K562 (cell line): ENCODE results near the gene IFT81. TPM values are rescaled to one million over a fixed set of nuclear protein-coding genes. Genes with fewer than 3 reads are reported as not detected.

Experiments
- ATAC-seq: fragments of 200-7000 bp; cut with Tn5 transposase; 3 replicates; pipeline ENCODE4 v1.9.1; 2020; ENCODE audit warnings: moderate library complexity
- BruUV-seq: library from RNA; stranded (reverse); fragments of 400-500 nt; replicated peaks from 2 replicates; lab custom pipeline; 2021; lab: Mats Ljungman, UMichigan
- CTCF ChIA-PET: fragments of 300-600 bp; formaldehyde crosslinking; extraction: SDS; loops from one replicate; lab custom pipeline; 2021; ENCODE audit warnings: low intra/inter-chr PET ratio; lab: Yijun Ruan, JAX
- POLR2A ChIA-PET: fragments of 300-600, 350-650 bp; sonication (Branson Sonifier 250); formaldehyde crosslinking; extraction: SDS; loops from one replicate; lab custom pipeline; 2021; ENCODE audit warnings: antibody characterized with exemption, inconsistent platforms; lab: Yijun Ruan, JAX
- DNase-seq, 4 experiments: peaks; one replicate each; pipeline versions ENCODE4 v3.0.0 to v3.0.0-alpha.2; 2011 to 2018; ENCODE audit warnings: low spot score in 3 of 4, mixed read lengths in 3 of 4; ENCODE audit errors: extremely low read depth in 1 of 4
- FAIRE-seq: peaks from 2 replicates; lab custom pipeline; 2011; peaks lifted over from hg19 to GRCh38; lab: Jason Lieb, UNC
- H2AFZ ChIP-seq: 2 replicates; pipeline ENCODE4 v1.6.0; 2011; ENCODE audit warnings: low read depth, low read length, control low read depth, inconsistent platforms
- H3K27ac ChIP-seq: fragments of 200-600 bp; 3 replicates; pipeline ENCODE4 v1.8.0; 2011; ENCODE audit warnings: low read depth, mild to moderate bottlenecking, control low read depth, inconsistent platforms, low read length, moderate library complexity, mixed read lengths; ENCODE audit errors: extremely low read depth
- H3K27me3 ChIP-seq, 2 experiments: fragments of 300-600 bp in 1 of 2; 2 replicates in 1 of 2; 3 replicates in 1 of 2; pipeline versions ENCODE4 v1.6.0 to v1.8.0; 2011; ENCODE audit warnings: inconsistent platforms in 2 of 2, low read length in 2 of 2, mild to moderate bottlenecking in 1 of 2, mixed read lengths in 1 of 2, moderate library complexity in 1 of 2; ENCODE audit not compliant: control insufficient read depth in 2 of 2, insufficient read depth in 2 of 2
- H3K36me3 ChIP-seq: fragments of 300-600 bp; 3 replicates; pipeline ENCODE4 v1.8.0; 2011; ENCODE audit warnings: mild to moderate bottlenecking, low read length, inconsistent platforms; ENCODE audit not compliant: control insufficient read depth, insufficient read depth
- H3K4me1 ChIP-seq, 2 experiments: fragments of 200-600 bp in 1 of 2; replicated peaks in 1 of 2; 2 replicates in 1 of 2; 3 replicates in 1 of 2; pipeline versions ENCODE4 v1.5.1 to v1.8.0; 2011; ENCODE audit warnings: inconsistent platforms in 2 of 2, low read length in 2 of 2, mild to moderate bottlenecking in 1 of 2, mixed read lengths in 1 of 2, moderate library complexity in 1 of 2; ENCODE audit not compliant: control insufficient read depth in 2 of 2, insufficient read depth in 2 of 2
- H3K4me2 ChIP-seq: 2 replicates; pipeline ENCODE4 v1.6.1; 2011; ENCODE audit warnings: low read length, control low read depth, inconsistent platforms, mixed read lengths; ENCODE audit not compliant: insufficient read depth
- H3K4me3 ChIP-seq: fragments of 200-600 bp; sonication (generic), shearing (Covaris generic); 2 replicates; pipeline ENCODE4 v1.5.1; 2016; ENCODE audit warnings: control low read depth, inconsistent platforms
- H3K79me2 ChIP-seq: fragments of 200-600 bp; 3 replicates; pipeline ENCODE4 v1.8.0; 2011; ENCODE audit warnings: low read length, inconsistent platforms; ENCODE audit not compliant: control insufficient read depth, insufficient read depth
- H3K9ac ChIP-seq, 2 experiments: 2 replicates each; pipeline versions ENCODE4 v1.6.0 to v1.6.1; 2011; ENCODE audit warnings: low read depth in 2 of 2, low read length in 2 of 2, control low read depth in 1 of 2, inconsistent platforms in 1 of 2, mild to moderate bottlenecking in 1 of 2, mixed read lengths in 1 of 2; ENCODE audit not compliant: insufficient read depth in 1 of 2
- H3K9me1 ChIP-seq: one replicate; pipeline ENCODE4 v1.6.0; 2011; ENCODE audit warnings: inconsistent platforms, mild to moderate bottlenecking, low read length, moderate library complexity; ENCODE audit not compliant: control insufficient read depth, insufficient read depth
- H3K9me3 ChIP-seq: replicated peaks from 2 replicates; pipeline ENCODE4 v1.5.1; 2011; ENCODE audit warnings: low read depth, low read length, inconsistent platforms; ENCODE audit not compliant: control insufficient read depth, insufficient read depth
- H4K20me1 ChIP-seq: replicated peaks from 2 replicates; pipeline ENCODE4 v1.6.1; 2011; ENCODE audit warnings: low read length, inconsistent platforms, mixed read lengths; ENCODE audit not compliant: control insufficient read depth, insufficient read depth
- ATF7 ChIP-seq: fragments of 450-650 bp; IDR thresholded peaks from 2 replicates; pipeline ENCODE4 v1.7.1; 2014; ENCODE audit warnings: mild to moderate bottlenecking, moderate library complexity
- CBX5 ChIP-seq: IDR thresholded peaks from 2 replicates; pipeline ENCODE4 v1.6.1; 2014; ENCODE audit warnings: low read depth, borderline replicate concordance
- GTF2E2 ChIP-seq: fragments of 200-800 bp; sonication (Bioruptor generic); IDR thresholded peaks from 2 replicates; pipeline ENCODE4 v1.6.1; 2016; ENCODE audit warnings: missing genetic modification characterization, missing compliant biosample characterization
- HMGN3 ChIP-seq: IDR thresholded peaks from 2 replicates; pipeline ENCODE4 v1.6.1; 2011; ENCODE audit warnings: borderline replicate concordance, low read depth, mild to moderate bottlenecking, mixed read lengths, low read length; ENCODE audit not compliant: insufficient read length; ENCODE audit errors: extremely low read depth
- MTF1 ChIP-seq: fragments of 250-450 bp; sonication (Bioruptor Pico); IDR thresholded peaks from 2 replicates; pipeline ENCODE4 v1.9.0; 2021; ENCODE audit warnings: moderate library complexity, mild to moderate bottlenecking, inconsistent platforms, borderline replicate concordance
- NFE2L1 ChIP-seq: fragments of 450-650 bp; IDR thresholded peaks from 2 replicates; pipeline ENCODE4 v1.6.1; 2016; ENCODE audit warnings: missing genetic modification characterization, low read depth, mild to moderate bottlenecking, missing compliant biosample characterization, moderate library complexity, borderline replicate concordance
- PCBP1 ChIP-seq: fragments of 200-400 bp; formaldehyde crosslinking; IDR thresholded peaks from 2 replicates; pipeline ENCODE4 v1.6.1; 2018; ENCODE audit warnings: mild to moderate bottlenecking, low read depth, low read length; ENCODE audit not compliant: poor library complexity, severe bottlenecking
- PML ChIP-seq: IDR thresholded peaks from 2 replicates; pipeline ENCODE4 v1.6.1; 2012; ENCODE audit warnings: low read length, inconsistent platforms
- RB1 ChIP-seq: fragments of 450-650 bp; IDR thresholded peaks from 2 replicates; pipeline ENCODE4 v1.6.1; 2017; ENCODE audit warnings: low read depth, mild to moderate bottlenecking
- RHOXF2B ChIP-seq: fragments of 250-450 bp; sonication (Bioruptor Pico); conservative IDR thresholded peaks from 2 replicates; pipeline ENCODE4 v1.5.1; 2021
- SPI1 ChIP-seq: IDR thresholded peaks from 2 replicates; pipeline ENCODE4 v1.6.1; 2011; ENCODE audit warnings: low read depth, low read length, control low read depth, borderline replicate concordance
- SRSF7 ChIP-seq: fragments of 200-400 bp; formaldehyde crosslinking; optimal IDR thresholded peaks from 2 replicates; pipeline ENCODE3; 2017; ENCODE audit warnings: mild to moderate bottlenecking, low read depth, low read length
- WGBS: fragments of 100-300 bp; shearing (Covaris generic); methylation state at CpG from one replicate; pipeline ENCODE4 v1.1.6; 2016; ENCODE audit warnings: low coverage, mixed read lengths; ENCODE audit not compliant: insufficient coverage; ENCODE audit errors: missing lambda C conversion rate; 5-methylcytosine and 5-hydroxymethylcytosine counted together
- in situ Hi-C: fragments of 300-500 bp; cut with MboI; formaldehyde crosslinking; loops from 4 replicates; pipeline ENCODE4 v1.15.0; 2018; ENCODE audit warnings: inconsistent platforms, mixed read lengths
- intact Hi-C: fragments of 100-400 bp; cut with micrococcal nuclease; formaldehyde crosslinking; loops from 2 replicates; pipeline ENCODE4 v1.14.2; 2022
- polyA plus RNA-seq, 8 experiments: library from polyadenylated mRNA; depleted of rRNA in 4 of 8; stranded (reverse) in 5 of 8; unstranded in 3 of 8; fragments of >200 nt; fragmentation: Nextera tagmentation in 2 of 8; fragmentation: Illumina TruSeq in 1 of 8; extraction: Ambion mirVana in 2 of 8; extraction: Trizol in 1 of 8; gene quantifications; 2 replicates each; pipeline versions ENCODE4 v1.2.1 to v1.2.3, GENCODE V29; 2011 to 2014; ENCODE audit warnings: inconsistent platforms in 1 of 8, missing spikeins in 1 of 8
- total RNA-seq, 7 experiments: library from RNA; depleted of rRNA in 6 of 7; stranded (reverse); fragments of >200 nt in 6 of 7; fragmentation: Illumina TruSeq in 2 of 7; extraction: Trizol in 2 of 7; gene quantifications; 2 replicates each; pipeline versions ENCODE4 v1.2.1 to v1.2.3, GENCODE V29; 2011 to 2021; ENCODE audit warnings: low replicate concordance in 1 of 7

Gene IFT81
- total and polyA plus RNA-seq, 9 of the 15 experiments (the other 6 are each of a cell fraction or from before 2014, with no cell fraction given) = 2.8 to 11.9 (median 7.9) TPM

DNA sequence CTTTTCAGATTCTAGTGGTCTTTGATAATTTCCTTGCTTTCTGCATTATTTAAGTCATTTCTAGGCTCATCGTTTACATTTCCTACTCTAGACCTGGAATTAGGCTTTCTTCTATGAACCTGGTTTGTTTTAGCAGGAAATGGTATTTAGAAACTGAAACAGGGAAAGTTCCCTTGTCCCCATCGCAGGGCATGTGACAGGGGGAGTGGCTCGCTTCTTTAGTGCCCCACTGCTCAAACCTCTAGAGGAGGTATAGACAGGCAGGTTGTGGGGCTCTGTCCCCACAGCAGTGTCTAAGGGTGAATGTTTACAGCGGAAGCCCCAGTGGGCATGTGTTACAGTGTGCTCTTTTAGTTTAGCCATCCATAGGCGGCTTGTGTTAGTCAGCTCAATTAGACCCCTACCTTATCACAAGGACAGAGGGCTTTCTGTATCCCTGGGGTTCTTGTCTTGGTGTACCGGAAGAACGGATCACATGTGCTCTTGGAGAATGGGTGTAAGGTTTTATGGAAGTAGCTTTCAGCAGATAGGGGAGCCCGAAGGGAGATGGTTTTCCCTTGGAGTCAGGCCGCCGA lies 25.0 kb downstream of the IFT81 start:
- H3K4me3 ChIP-seq = no peak overlapping the region
- no peaks in the 10 kb centered on the region for H4K20me1 ChIP-seq
- no peaks in the 10 kb centered on the region for H3K79me2 ChIP-seq
- no peaks in the 10 kb centered on the region for H3K27me3 ChIP-seq
- TF ChIP-seq HMGN3 (no peak), PML (no peak), NFE2L1 (tag) (no peak), ATF7 (no peak), RHOXF2B (CRISPR knock-in tag) (no peak), CBX5 (no peak), MTF1 (no peak), PCBP1 (no peak), RB1 (no peak), GTF2E2 (tag) (no peak), SPI1 (no peak), SRSF7 (no peak)
- WGBS = 74% methylated on average over 10 of the region's 10 CpGs
- H3K36me3 ChIP-seq = no peaks in the 10 kb centered on the region
- no peak for FAIRE-seq
- intact Hi-C loops (no loop called here), in situ Hi-C loops (no loop called here)
- H3K27ac ChIP-seq = no peak overlapping the region
- no peaks in the 10 kb centered on the region for H3K4me1 ChIP-seq
- ChIA-PET POLR2A (interaction anchor here (0.7 kb wide), 1 partner anchor 11 kb away, joined by 4 read pairs; no protein-coding TSS in a partner anchor), CTCF (no interaction called here)
- ATAC-seq = no peak
- H2AFZ ChIP-seq = no peak overlapping the region
- no peaks in the 10 kb centered on the region for H3K9me1 ChIP-seq
- no TSS peak for BruUV-seq
- H3K4me2 ChIP-seq = no peak overlapping the region
- no peak for DNase-seq
- no peak overlapping the region for H3K9ac ChIP-seq
- no peaks in the 10 kb centered on the region for H3K9me3 ChIP-seq
